Measurements from ENCODE around the gene FBH1. TPM values are rescaled to one million over a fixed set of nuclear protein-coding genes. Genes with fewer than 3 reads are reported as not detected.

FBH1 gene
- total and polyA plus RNA-seq, 9 of the 15 experiments (the other 6 are each of a cell fraction or from before 2014, with no cell fraction given), result 13.4 to 108 (median 77.8) TPM

GRCh38 chr10:5895804-5896203, 5.8 kb downstream of the FBH1 start:
- Histone ChIP-seq H3K4me1 (replicated peaks in 1 of 2; ENCODE audit: control insufficient read depth in 2 of 2, insufficient read depth in 2 of 2, low read length in 2 of 2) (peaks cover 47 to 73% of the 10 kb centered on the region in 2 experiments), H4K20me1 (replicated peaks; ENCODE audit: control insufficient read depth, insufficient read depth, low read length) (peaks cover 15% of the 10 kb centered on the region; the same call in 1 of the 2 replicates), H3K9me1 (ENCODE audit: control insufficient read depth, insufficient read depth, low read length) (peaks cover 3% of the 10 kb centered on the region), H3K27me3 (ENCODE audit: control insufficient read depth in 2 of 2, insufficient read depth in 2 of 2, low read length in 2 of 2) (no peaks in the 10 kb centered on the region), H3K4me2 (ENCODE audit: insufficient read depth, low read length) (peak overlapping the region; percentile 70), H3K27ac (ENCODE audit: extremely low read depth, low read depth, low read length) (peak overlapping the region; percentile 82), H3K9ac (ENCODE audit: insufficient read depth in 1 of 2, low read depth in 2 of 2, low read length in 2 of 2) (peak overlapping the region; percentile 22 to 77; a peak in 2 of 4 replicates), H3K4me3 (no peak overlapping the region), H3K79me2 (ENCODE audit: control insufficient read depth, insufficient read depth, low read length) (peaks cover 98% of the 10 kb centered on the region), H3K36me3 (ENCODE audit: control insufficient read depth, insufficient read depth, low read length) (peaks cover 78% of the 10 kb centered on the region), H3K9me3 (replicated peaks; ENCODE audit: control insufficient read depth, insufficient read depth, low read depth, low read length) (peaks cover 3% of the 10 kb centered on the region; the same call in 1 of the 2 replicates), H2AFZ (ENCODE audit: low read depth, low read length) (no peak overlapping the region)
- FAIRE-seq (no peak), ATAC-seq (no peak; the same call in 2 of the 3 replicates), DNase-seq (ENCODE audit: extremely low read depth in 1 of 4, low spot score in 3 of 4) (no peak)
- no TSS peak for BruUV-seq (replicated peaks)
- intact Hi-C loops (cut with micrococcal nuclease), result no loop called here
- ChIA-PET CTCF (ENCODE audit: low intra/inter-chr PET ratio) (no interaction called here), POLR2A (interaction anchor here (1.6 kb wide), 1 partner anchor 12 kb away, joined by 7 read pairs; no protein-coding TSS in a partner anchor)
- no peak for TF ChIP-seq ZNF140 (CRISPR knock-in tag; IDR thresholded peaks at IDR 0.05)
- TF ChIP-seq POLR2AphosphoS5 (IDR thresholded peaks at IDR 0.05; ENCODE audit: control insufficient read depth, insufficient read depth, low read depth, low read length), result peak; percentile 12; the same call in 1 of the 2 replicates
- WGBS (ENCODE audit: insufficient coverage, low coverage, missing lambda C conversion rate), result 43% methylated on average over 9 of the region's 9 CpGs
- in situ Hi-C loops (cut with MboI), result no loop called here

- Histone ChIP-seq H3K4me1 (replicated peaks in 1 of 2; ENCODE audit: control insufficient read depth in 2 of 2, insufficient read depth in 2 of 2, low read length in 2 of 2) (peaks cover 47 to 69% of the 10 kb centered on the region in 2 experiments), H3K4me3 (no peak overlapping the region), H2AFZ (ENCODE audit: low read depth, low read length) (no peak overlapping the region), H4K20me1 (replicated peaks; ENCODE audit: control insufficient read depth, insufficient read depth, low read length) (peaks cover 15% of the 10 kb centered on the region; the same call in 1 of the 2 replicates), H3K79me2 (ENCODE audit: control insufficient read depth, insufficient read depth, low read length) (peaks cover 95% of the 10 kb centered on the region), H3K27me3 (ENCODE audit: control insufficient read depth in 2 of 2, insufficient read depth in 2 of 2, low read length in 2 of 2) (no peaks in the 10 kb centered on the region), H3K9me1 (ENCODE audit: control insufficient read depth, insufficient read depth, low read length) (peaks cover 3% of the 10 kb centered on the region), H3K9ac (ENCODE audit: insufficient read depth in 1 of 2, low read depth in 2 of 2, low read length in 2 of 2) (peak overlapping the region; percentile 22 to 77; a peak in 3 of 4 replicates), H3K27ac (ENCODE audit: extremely low read depth, low read depth, low read length) (peak overlapping the region; percentile 82), H3K36me3 (ENCODE audit: control insufficient read depth, insufficient read depth, low read length) (peaks cover 75% of the 10 kb centered on the region), H3K9me3 (replicated peaks; ENCODE audit: control insufficient read depth, insufficient read depth, low read depth, low read length) (peaks cover 3% of the 10 kb centered on the region; the same call in 1 of the 2 replicates), H3K4me2 (ENCODE audit: insufficient read depth, low read length) (peak overlapping the region; percentile 70)
- in situ Hi-C loops (cut with MboI) (no loop called here), intact Hi-C loops (cut with micrococcal nuclease) (no loop called here)
- BruUV-seq (replicated peaks), result no TSS peak
- FAIRE-seq, result no peak
- CTCF ChIA-PET (ENCODE audit: low intra/inter-chr PET ratio), result no interaction called here
- peak; percentile 14 for ATAC-seq
- peak in 2 of 4 experiments; percentile 26 to 32 for DNase-seq (ENCODE audit: extremely low read depth in 1 of 4, low spot score in 3 of 4)
- 5% methylated on average over 5 of the region's 5 CpGs for WGBS (ENCODE audit: insufficient coverage, low coverage, missing lambda C conversion rate)
- POLR2A ChIA-PET, result interaction anchor here (1.3 to 1.6 kb wide), 2 partner anchors 11 to 226 kb away, joined by 4 to 7 read pairs; no protein-coding TSS in a partner anchor
- TF ChIP-seq PRDM10 (IDR thresholded peaks at IDR 0.05; ENCODE audit: partially characterized antibody), result no peak
- TF ChIP-seq CTCF (IDR thresholded peaks at IDR 0.05 in 2 of 3, conservative IDR thresholded peaks at IDR 0.05 in 1 of 3; ENCODE audit: insufficient read depth in 2 of 3, low read depth in 1 of 3, low read length in 3 of 3), result 0 out of 6 replicates have a peak, but pooled peaks of 1 of the 3 experiments have one; percentile 5
- TF ChIP-seq SRSF9 (IDR thresholded peaks at IDR 0.05; ENCODE audit: borderline replicate concordance, low read depth, low read length), result no peak
These were observed 6.4 kb downstream of the FBH1 start for GRCh38 chr10:5896208-5897052.

Data from K562 (cell line).